GM18505 (cell line): ENCODE results near the gene TPGS2.

Experiments used
- ATAC-seq: cut with Tn5 transposase; IDR thresholded peaks from one replicate; pipeline ENCODE4 v1.9.1; 2021; ENCODE audit not compliant: unreplicated experiment
- POLR2A ChIP-seq: IDR thresholded peaks from 4 replicates; pipeline ENCODE4 v1.6.1; 2011; ENCODE audit warnings: borderline replicate concordance; ENCODE audit not compliant: insufficient read depth, insufficient read length; ENCODE audit errors: extremely low read depth

The TPGS2 gene

GRCh38 chr18:36757081-36757480, 71.7 kb downstream of the TPGS2 start:
- no peak for TF ChIP-seq POLR2A
- no peak for ATAC-seq

- TF ChIP-seq POLR2A: no peak
- no peak for ATAC-seq
These were observed 72.6 kb downstream of the TPGS2 start for GRCh38 chr18:36756242-36756641.

GRCh38 chr18:36752929-36753865, 75.6 kb downstream of the TPGS2 start:
- no peak for TF ChIP-seq POLR2A
- ATAC-seq: no peak

- no peak for TF ChIP-seq POLR2A
- no peak for ATAC-seq
These were observed 83.4 kb downstream of the TPGS2 start for GRCh38 chr18:36745219-36745975.

GRCh38 chr18:36744261-36744876, 84.4 kb downstream of the TPGS2 start:
- TF ChIP-seq POLR2A: no peak
- no peak for ATAC-seq
